OCI-LY1 (cell line): Measurements from ENCODE around the gene DNMT3A.

ENCODE experiments used
- H2AFZ ChIP-seq: fragments of 200-600 bp; sonication (generic), shearing (Covaris generic); 2 replicates; pipeline ENCODE4 v1.6.0; 2014; ENCODE audit warnings: antibody characterized with exemption, mild to moderate bottlenecking, low read length
- H3F3A ChIP-seq: fragments of 200-600 bp; sonication (generic), shearing (Covaris generic); 2 replicates; pipeline ENCODE4 v1.6.0; 2014; ENCODE audit warnings: mild to moderate bottlenecking, antibody characterized with exemption, low read length, moderate library complexity; ENCODE audit not compliant: insufficient read depth
- H3K27ac ChIP-seq: fragments of 200-600 bp; sonication (generic); 2 replicates; pipeline ENCODE4 v1.5.1; 2014; ENCODE audit warnings: low read length, mixed run types, mild to moderate bottlenecking, low read depth; ENCODE audit not compliant: poor library complexity, severe bottlenecking
- H3K27me3 ChIP-seq: fragments of 200-600 bp; sonication (generic); 2 replicates; pipeline ENCODE4 v1.6.0; 2014; ENCODE audit warnings: antibody characterized with exemption, mild to moderate bottlenecking, low read length, moderate library complexity; ENCODE audit not compliant: insufficient read depth
- H3K36me3 ChIP-seq: fragments of 200-600 bp; sonication (generic); 2 replicates; pipeline ENCODE4 v1.6.1; 2014; ENCODE audit warnings: mild to moderate bottlenecking, antibody characterized with exemption, low read length, moderate library complexity, mixed read lengths; ENCODE audit not compliant: insufficient read depth
- H3K4me1 ChIP-seq: fragments of 200-600 bp; sonication (generic); 2 replicates; pipeline ENCODE4 v1.5.1; 2014; ENCODE audit warnings: mild to moderate bottlenecking, low read length, moderate library complexity; ENCODE audit not compliant: insufficient read depth, severe bottlenecking
- H3K4me2 ChIP-seq: fragments of 200-600 bp; sonication (generic), shearing (Covaris generic); 2 replicates; pipeline ENCODE4 v1.6.1; 2014; ENCODE audit warnings: low read length
- H3K4me3 ChIP-seq: fragments of 200-600 bp; sonication (generic); 2 replicates; pipeline ENCODE4 v1.5.1; 2014; ENCODE audit warnings: low read length, low read depth, mild to moderate bottlenecking, mixed read lengths; ENCODE audit not compliant: poor library complexity, severe bottlenecking
- H3K79me2 ChIP-seq: fragments of 200-600 bp; shearing (Covaris generic); 2 replicates; pipeline ENCODE4 v1.6.1; 2016; ENCODE audit warnings: mixed run types, low read length, mixed read lengths; ENCODE audit not compliant: insufficient read depth
- H3K9ac ChIP-seq: fragments of 200-600 bp; sonication (generic), shearing (Covaris generic); 2 replicates; pipeline ENCODE4 v1.6.1; 2014; ENCODE audit warnings: mild to moderate bottlenecking, low read length, mixed read lengths
- H3K9me2 ChIP-seq: fragments of 200-600 bp; sonication (generic), shearing (Covaris generic); 2 replicates; pipeline ENCODE4 v1.6.1; 2014; ENCODE audit warnings: low read depth, mild to moderate bottlenecking, low read length, mixed read lengths
- H3K9me3 ChIP-seq: fragments of 200-600 bp; shearing (Covaris generic); 2 replicates; pipeline ENCODE4 v1.6.1; 2014; ENCODE audit warnings: low read length, mixed read lengths
- H4K20me1 ChIP-seq: fragments of 200-600 bp; sonication (generic), shearing (Covaris generic); 2 replicates; pipeline ENCODE4 v1.6.0; 2016; ENCODE audit warnings: mild to moderate bottlenecking, low read length; ENCODE audit not compliant: insufficient read depth
- EZH2 ChIP-seq: fragments of 200-600 bp; sonication (generic), shearing (Covaris generic); IDR thresholded peaks from 2 replicates; pipeline ENCODE4 v1.8.0; 2017; ENCODE audit warnings: borderline replicate concordance, mixed run types, mild to moderate bottlenecking, antibody characterized with exemption, low read length, moderate library complexity, mixed read lengths
- TF ChIP-seq, protein P1 (sequence below): fragments of 200-600 bp; sonication (generic), shearing (Covaris generic); IDR thresholded peaks from 2 replicates; pipeline ENCODE4 v1.5.1; 2017; ENCODE audit warnings: mild to moderate bottlenecking, antibody characterized with exemption, low read length, moderate library complexity, mixed read lengths

Gene DNMT3A

DNA sequence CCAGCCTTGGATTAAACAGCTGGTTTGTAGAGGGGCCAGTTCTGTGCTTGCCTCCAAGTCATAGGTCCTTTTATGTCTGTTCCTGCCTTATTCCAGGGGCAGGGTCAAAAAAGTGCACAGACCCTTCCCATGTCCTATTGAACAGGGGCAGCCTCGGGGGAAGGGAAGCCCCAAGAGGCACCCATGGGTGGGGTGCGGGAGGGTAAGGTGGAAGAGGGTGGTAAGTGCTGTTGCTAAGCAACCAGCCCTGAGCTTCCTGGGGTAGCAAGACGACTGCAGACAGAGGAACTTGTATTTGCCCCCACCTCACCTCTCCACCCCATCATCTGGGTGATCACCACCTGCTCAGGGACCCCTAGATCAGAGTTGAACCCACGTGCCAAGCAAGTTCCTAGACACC lies 7.7 kb downstream of the DNMT3A start:
- H3F3A ChIP-seq = no peaks in the 10 kb centered on the region
- TF ChIP-seq, protein P1, sequence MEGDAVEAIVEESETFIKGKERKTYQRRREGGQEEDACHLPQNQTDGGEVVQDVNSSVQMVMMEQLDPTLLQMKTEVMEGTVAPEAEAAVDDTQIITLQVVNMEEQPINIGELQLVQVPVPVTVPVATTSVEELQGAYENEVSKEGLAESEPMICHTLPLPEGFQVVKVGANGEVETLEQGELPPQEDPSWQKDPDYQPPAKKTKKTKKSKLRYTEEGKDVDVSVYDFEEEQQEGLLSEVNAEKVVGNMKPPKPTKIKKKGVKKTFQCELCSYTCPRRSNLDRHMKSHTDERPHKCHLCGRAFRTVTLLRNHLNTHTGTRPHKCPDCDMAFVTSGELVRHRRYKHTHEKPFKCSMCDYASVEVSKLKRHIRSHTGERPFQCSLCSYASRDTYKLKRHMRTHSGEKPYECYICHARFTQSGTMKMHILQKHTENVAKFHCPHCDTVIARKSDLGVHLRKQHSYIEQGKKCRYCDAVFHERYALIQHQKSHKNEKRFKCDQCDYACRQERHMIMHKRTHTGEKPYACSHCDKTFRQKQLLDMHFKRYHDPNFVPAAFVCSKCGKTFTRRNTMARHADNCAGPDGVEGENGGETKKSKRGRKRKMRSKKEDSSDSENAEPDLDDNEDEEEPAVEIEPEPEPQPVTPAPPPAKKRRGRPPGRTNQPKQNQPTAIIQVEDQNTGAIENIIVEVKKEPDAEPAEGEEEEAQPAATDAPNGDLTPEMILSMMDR = no peak
- TF ChIP-seq EZH2 = no peak
- no peaks in the 10 kb centered on the region for H3K36me3 ChIP-seq
- no peaks in the 10 kb centered on the region for H3K4me1 ChIP-seq
- no peaks in the 10 kb centered on the region for H3K9me2 ChIP-seq
- H3K9ac ChIP-seq = no peak overlapping the region
- H3K27me3 ChIP-seq = peaks cover 8% of the 10 kb centered on the region; the same call in 1 of the 2 replicates
- no peak overlapping the region for H2AFZ ChIP-seq
- no peaks in the 10 kb centered on the region for H4K20me1 ChIP-seq
- no peaks in the 10 kb centered on the region for H3K9me3 ChIP-seq
- no peak overlapping the region for H3K27ac ChIP-seq
- H3K79me2 ChIP-seq = no peaks in the 10 kb centered on the region
- H3K4me2 ChIP-seq = no peak overlapping the region
- no peak overlapping the region for H3K4me3 ChIP-seq

GRCh38 chr2:25332571-25332970 lies 9.2 kb downstream of the DNMT3A start:
- Histone ChIP-seq H3K27ac (no peak overlapping the region), H3K36me3 (no peaks in the 10 kb centered on the region; the same call in 1 of the 2 replicates), H3K4me2 (no peak overlapping the region), H3F3A (no peaks in the 10 kb centered on the region), H4K20me1 (no peaks in the 10 kb centered on the region), H3K9ac (no peak overlapping the region), H3K4me3 (no peak overlapping the region), H3K4me1 (no peaks in the 10 kb centered on the region), H3K27me3 (peaks cover 11% of the 10 kb centered on the region), H3K9me2 (no peaks in the 10 kb centered on the region), H2AFZ (no peak overlapping the region), H3K79me2 (no peaks in the 10 kb centered on the region), H3K9me3 (no peaks in the 10 kb centered on the region)
- TF ChIP-seq, protein P1 = no peak
- TF ChIP-seq EZH2 = no peak

DNA sequence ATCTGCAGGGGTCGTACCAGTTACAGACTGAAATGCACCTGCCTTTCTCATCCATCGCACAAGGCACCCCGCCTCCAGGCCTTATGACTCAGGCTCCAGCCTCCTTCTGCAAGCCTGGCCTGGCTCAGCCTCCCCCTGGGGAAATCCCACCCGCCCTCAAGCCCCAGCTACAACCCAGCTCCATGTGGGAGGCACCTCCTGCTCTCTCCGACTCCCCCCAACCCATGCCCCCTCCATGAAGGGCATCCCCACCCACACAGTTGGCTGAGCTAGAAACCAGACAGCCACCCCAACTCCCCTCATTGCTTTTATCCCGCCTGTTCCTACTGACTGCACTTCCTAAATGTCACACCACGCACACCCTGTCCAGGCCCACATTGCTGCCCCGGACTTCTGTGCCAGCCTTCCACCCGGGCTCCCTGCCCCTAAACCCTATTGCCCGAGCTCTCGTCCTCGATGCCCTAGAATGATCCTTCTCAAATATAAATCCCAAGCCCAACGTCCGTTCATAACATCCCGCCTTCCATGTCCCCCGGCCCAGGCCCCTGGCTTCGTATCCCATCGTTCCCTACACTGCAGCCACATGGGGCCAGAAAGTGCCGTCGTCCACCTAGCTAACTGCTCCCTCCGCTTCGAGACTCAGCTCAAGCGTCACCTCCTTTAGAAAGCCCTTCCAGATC lies 9.9 kb downstream of the DNMT3A start:
- no peaks in the 10 kb centered on the region for H4K20me1 ChIP-seq
- H3K4me1 ChIP-seq = no peaks in the 10 kb centered on the region
- H3K79me2 ChIP-seq = no peaks in the 10 kb centered on the region
- no peaks in the 10 kb centered on the region for H3F3A ChIP-seq
- H2AFZ ChIP-seq = no peak overlapping the region
- TF ChIP-seq, protein P1 = no peak
- no peak for TF ChIP-seq EZH2
- no peaks in the 10 kb centered on the region; the same call in 1 of the 2 replicates for H3K36me3 ChIP-seq
- H3K9me3 ChIP-seq = peaks cover 5% of the 10 kb centered on the region
- H3K4me2 ChIP-seq = no peak overlapping the region
- H3K9ac ChIP-seq = no peak overlapping the region
- no peak overlapping the region for H3K4me3 ChIP-seq
- H3K27ac ChIP-seq = no peak overlapping the region
- H3K9me2 ChIP-seq = no peaks in the 10 kb centered on the region
- peaks cover 14% of the 10 kb centered on the region for H3K27me3 ChIP-seq
